ENCODE measurements around the gene NREP.
"Not testable (repeated sequence)": the region's sequence is repeated elsewhere in the genome, so short reads cannot be mapped to it uniquely, and the experiment has no call there.

The NREP gene

GRCh38 chr5:111735583-111736270, 21.3 kb downstream of the NREP start:
- DNase-seq: no peak

GRCh38 chr5:111734597-111734996, 22.4 kb downstream of the NREP start:
- no peak for DNase-seq

DNA sequence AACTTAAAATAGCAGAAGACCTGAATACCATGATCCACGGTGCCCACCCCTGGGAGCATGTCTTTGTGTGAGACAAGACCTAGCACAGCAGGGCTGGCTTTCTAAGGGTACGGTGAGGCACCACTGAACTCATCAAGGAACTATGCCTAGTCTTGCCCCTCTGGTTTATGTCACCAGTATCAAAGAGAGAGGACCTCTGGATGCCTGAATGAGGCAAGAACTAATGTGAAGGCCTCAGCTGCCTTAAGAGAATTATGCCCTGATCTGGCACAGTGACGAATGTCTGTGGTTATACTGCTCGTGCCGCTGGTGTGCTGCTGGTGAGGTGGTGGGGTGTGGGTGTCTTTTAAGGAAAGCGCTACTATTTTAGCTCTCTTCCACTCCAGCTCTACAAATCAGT, 23.0 kb downstream of the NREP start:
- DNase-seq: no peak

GRCh38 chr5:111733571-111733970, 23.4 kb downstream of the NREP start:
- DNase-seq: no peak

- DNase-seq: no peak
Observed at GRCh38 chr5:111731638-111732037, 25.4 kb downstream of the NREP start.

DNA sequence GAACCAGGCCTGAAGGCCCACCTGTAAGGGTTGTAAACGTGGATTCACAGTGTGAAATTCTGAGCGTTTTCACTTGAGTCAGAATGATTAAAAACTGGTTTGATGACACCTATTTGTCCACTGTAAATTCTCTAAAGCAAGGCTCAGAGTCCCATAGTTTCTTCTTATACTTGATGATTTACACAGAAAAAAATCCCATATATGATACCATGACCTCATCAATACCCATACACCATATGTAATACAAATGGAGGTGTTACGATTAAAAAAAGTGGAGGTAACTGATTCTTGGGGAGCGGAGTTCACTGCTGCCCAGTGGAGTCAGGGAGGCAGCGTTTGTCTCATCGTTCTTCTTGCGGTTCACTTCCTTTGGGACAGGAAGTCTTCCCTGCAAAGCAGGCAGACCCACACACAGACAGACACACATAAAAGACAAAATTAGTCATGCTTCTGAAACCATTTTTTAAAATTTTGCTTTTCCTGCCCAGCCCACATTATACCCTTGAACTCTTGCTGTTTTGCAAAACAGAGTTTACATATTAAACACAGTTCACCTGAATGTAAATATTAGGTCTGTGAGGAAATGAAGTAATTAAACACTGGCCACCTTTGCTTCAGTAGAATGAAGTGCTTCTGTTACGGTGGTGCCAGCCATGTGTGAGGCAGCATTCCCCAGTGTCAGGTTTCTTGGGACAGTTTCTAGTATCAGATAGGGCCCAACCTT, 26.2 kb downstream of the NREP start:
- no peak for DNase-seq

DNA sequence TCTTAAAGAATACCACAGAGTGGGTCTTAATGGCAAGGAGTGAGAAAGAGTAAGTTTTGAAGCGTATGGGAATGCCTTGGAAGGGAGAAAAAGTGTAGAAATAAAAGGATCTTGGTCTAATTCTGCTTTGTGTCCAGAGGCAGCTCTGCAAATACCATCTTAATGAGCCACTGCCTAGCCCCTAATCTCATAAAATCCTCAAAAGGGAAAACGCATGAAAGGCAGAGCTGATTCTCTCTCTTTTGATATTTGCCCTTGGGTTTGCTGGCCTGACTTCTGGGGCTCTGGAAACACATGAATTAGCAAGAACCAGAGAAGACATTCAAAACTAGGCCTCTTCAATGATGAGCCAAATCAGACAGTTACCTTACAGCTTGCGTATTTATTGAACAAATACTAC, 28.1 kb downstream of the NREP start:
- no peak for DNase-seq

- no peak for DNase-seq
Observed at GRCh38 chr5:111726986-111727385, 30.0 kb downstream of the NREP start.

GRCh38 chr5:111722140-111722539, 34.9 kb downstream of the NREP start:
- DNase-seq: no peak

GRCh38 chr5:111720333-111720890, 36.6 kb downstream of the NREP start:
- no peak for DNase-seq

GRCh38 chr5:111719773-111720172, 37.2 kb downstream of the NREP start:
- DNase-seq: no peak

DNA sequence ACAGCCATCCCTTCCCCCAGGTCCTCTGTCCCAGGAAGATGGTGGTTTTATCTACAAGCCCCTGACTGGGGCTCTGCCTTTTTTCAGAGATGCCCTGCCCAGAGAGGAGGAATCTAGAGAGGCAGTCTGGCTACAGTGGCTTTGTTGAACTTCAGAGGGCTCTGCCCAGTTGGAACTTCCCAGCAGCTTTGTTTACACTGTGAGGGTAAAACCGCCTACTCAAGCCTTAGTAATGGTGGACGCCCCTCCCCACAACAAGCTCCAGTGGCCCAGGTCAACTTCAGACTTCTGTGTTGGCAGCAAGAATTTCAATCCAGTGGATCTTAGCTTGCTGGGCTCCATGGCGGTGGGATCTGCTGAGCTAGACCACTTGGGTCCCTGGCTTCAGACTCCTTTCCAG, 40.2 kb downstream of the NREP start:
- not testable (repeated sequence) for DNase-seq

GRCh38 chr5:111707630-111708164, 49.3 kb downstream of the NREP start:
- DNase-seq: no peak

- no peak for DNase-seq
Observed at GRCh38 chr5:111706345-111706744, 50.6 kb downstream of the NREP start.

GRCh38 chr5:111704452-111705085, 52.4 kb downstream of the NREP start:
- no peak for DNase-seq

GRCh38 chr5:111703662-111704061, 53.3 kb downstream of the NREP start:
- DNase-seq: no peak

DNA sequence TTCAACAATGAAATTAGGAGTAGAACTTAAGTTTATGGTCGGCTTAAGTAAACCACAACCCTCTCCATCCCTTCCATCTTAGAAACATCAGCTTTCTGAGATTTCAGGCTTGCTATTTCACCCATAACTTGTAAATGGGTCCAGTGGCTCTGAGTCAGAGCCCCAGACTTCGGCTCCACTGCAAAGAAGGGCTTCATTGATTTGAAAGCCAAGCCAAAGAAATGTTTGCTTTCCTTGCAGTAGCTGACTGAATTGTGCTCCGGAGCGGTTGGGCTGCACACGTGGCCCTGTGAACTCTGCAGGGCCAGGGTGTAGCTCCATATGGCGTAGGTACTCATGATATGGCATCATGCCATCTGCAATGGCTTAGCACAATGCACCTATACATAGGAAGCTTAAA, 57.0 kb downstream of the NREP start:
- DNase-seq: no peak

- no peak for DNase-seq
Observed at GRCh38 chr5:111699324-111699723, 57.7 kb downstream of the NREP start.

GRCh38 chr5:111697881-111698757, 58.9 kb downstream of the NREP start:
- no peak for DNase-seq

- DNase-seq: no peak
Observed at GRCh38 chr5:111697215-111697614, 59.8 kb downstream of the NREP start.

GRCh38 chr5:111695991-111696390, 61.0 kb downstream of the NREP start:
- no peak for DNase-seq

DNA sequence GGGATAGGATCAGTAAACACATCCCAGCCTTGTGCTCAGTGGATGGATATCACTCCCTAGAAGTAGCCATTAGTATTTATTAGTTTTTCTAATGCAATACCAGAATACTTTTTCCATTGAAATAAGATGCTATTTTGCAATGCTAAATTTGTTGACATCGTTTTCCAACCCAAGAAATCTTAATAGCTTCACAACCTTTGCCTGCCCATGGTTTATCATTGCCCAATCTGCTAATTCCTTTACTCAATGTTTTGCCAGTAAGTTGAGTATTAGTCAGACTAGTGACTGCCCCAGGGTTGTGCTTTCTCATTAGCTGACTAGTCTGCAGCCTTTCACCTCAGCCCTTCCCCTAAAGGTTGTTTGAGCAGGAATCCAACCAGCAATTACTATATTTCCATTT, 62.9 kb downstream of the NREP start:
- DNase-seq: no peak
